ENCODE data around the gene GOLGA6L6.
"Not testable (repeated sequence)": the region's sequence is repeated elsewhere in the genome, so short reads cannot be mapped to it uniquely, and the experiment has no call there.

DNA sequence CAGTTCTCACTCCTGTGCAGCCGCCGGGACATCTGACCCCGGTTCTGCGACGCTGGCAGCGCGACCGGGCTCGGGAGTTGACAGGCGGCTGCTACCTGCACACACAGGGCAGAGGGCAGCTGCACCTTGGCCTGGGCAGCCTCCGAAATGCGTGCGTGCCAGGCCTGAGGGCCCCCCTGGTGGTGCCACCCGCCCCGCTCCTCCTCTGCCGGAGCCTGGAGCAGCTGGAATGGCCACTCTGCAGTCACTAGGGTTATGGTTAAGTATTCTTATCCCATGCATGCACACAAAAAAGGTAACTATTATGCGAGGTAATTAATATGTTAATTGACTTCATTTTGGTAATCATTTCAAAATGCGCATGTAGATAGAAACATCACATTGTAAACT lies 41.1 kb upstream of the GOLGA6L6 start:
- TF ChIP-seq, protein P1, sequence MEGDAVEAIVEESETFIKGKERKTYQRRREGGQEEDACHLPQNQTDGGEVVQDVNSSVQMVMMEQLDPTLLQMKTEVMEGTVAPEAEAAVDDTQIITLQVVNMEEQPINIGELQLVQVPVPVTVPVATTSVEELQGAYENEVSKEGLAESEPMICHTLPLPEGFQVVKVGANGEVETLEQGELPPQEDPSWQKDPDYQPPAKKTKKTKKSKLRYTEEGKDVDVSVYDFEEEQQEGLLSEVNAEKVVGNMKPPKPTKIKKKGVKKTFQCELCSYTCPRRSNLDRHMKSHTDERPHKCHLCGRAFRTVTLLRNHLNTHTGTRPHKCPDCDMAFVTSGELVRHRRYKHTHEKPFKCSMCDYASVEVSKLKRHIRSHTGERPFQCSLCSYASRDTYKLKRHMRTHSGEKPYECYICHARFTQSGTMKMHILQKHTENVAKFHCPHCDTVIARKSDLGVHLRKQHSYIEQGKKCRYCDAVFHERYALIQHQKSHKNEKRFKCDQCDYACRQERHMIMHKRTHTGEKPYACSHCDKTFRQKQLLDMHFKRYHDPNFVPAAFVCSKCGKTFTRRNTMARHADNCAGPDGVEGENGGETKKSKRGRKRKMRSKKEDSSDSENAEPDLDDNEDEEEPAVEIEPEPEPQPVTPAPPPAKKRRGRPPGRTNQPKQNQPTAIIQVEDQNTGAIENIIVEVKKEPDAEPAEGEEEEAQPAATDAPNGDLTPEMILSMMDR (IDR thresholded peaks at IDR 0.05; ENCODE audit: low read depth, low read length) = not testable (repeated sequence)
- not testable (repeated sequence) for TF ChIP-seq POLR2A (IDR thresholded peaks at IDR 0.05; ENCODE audit: extremely low read depth, insufficient read length)

Data from NB4 (cell line).